Measurements from ENCODE around the gene EIF4G3.
"Not testable (repeated sequence)": the region's sequence is repeated elsewhere in the genome, so short reads cannot be mapped to it uniquely, and the experiment has no call there.

EIF4G3 gene

GRCh38 chr1:21156019-21156418 lies 20.7 kb downstream of the EIF4G3 start:
- in situ Hi-C loops (cut with MboI; ENCODE audit: low sequenced_read_pairs), result no loop called here

DNA sequence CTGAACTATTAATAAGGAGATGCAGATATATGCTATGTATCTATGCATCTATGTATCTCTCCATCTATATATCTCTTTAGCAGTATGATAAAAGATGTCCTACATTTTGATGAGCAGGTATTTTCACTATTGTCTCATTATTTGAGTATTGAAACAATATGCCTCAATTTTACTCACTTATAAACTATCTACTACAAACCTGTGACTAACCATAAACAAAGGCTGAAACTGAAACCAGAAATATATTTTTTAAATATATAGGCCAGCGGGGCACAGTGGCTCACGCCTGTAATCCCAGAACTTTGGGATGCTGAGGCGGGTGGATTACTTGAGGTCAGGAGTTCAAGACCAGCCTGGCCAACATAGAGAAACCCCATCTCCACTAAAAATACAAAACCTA lies 22.0 kb downstream of the EIF4G3 start:
- in situ Hi-C loops (cut with MboI; ENCODE audit: low sequenced_read_pairs), result no loop called here

DNA sequence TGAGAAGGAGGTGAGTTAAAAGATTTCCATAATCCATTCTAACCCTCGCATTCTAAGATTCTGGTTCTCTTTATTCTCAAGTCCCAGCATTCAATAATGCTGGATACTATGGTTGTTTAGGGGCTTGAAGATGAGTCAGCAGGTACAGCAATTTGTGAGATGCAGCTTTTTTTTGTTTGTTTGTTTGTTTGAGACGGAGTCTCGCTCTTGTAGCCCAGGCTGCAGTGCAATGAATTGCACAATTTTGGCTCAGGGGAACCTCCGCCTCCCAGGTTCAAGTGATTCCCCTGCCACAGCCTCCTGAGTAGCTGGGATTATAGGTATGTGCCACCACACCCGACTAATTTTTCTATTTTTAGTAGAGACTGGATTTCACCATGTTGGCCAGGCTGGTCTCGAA lies 23.3 kb downstream of the EIF4G3 start:
- in situ Hi-C loops (cut with MboI; ENCODE audit: low sequenced_read_pairs), result no loop called here

GRCh38 chr1:21152423-21153100 lies 24.1 kb downstream of the EIF4G3 start:
- in situ Hi-C loops (cut with MboI; ENCODE audit: low sequenced_read_pairs), result no loop called here

- in situ Hi-C loops (cut with MboI; ENCODE audit: low sequenced_read_pairs), result no loop called here
Measured at GRCh38 chr1:21149855-21150432, 26.8 kb downstream of the EIF4G3 start.

DNA sequence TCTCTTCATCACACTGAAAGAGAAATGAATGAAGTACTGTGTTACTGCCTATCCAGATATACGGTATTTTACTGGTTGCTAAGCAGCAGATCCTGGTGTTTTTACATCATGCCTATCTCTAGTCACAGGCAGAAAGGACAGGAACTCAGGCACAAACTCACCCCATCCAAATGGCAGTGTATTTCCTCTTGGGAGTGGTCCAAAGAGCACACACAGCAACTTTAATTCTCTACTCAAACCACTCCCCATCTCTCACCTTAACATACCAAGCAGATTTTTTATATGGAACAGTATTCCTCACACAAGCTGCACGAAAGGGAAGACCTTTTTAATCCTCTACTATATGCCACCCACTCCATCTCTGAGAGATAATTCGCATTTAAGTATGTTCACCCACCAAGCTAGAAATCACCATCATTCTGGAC lies 27.3 kb downstream of the EIF4G3 start:
- in situ Hi-C loops (cut with MboI; ENCODE audit: low sequenced_read_pairs), result no loop called here

DNA sequence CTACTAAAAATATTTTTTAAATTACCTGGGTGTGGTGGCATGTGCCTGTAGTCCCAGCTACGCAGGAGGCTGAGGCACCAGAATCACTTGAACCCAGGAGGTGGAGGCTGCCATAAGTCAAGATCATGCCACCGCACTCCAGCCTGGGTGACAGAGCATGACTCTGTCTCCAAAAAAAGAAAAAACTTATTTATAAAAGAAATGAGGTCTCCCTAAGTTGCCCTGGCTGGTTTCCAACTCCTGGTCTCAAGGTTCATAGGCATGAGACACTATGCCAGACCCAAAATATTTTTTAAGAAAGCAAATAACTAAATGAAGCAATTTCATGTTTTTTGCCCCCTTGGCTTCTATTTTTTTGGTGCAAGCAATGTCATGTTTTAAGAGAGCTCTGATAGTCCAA lies 32.9 kb downstream of the EIF4G3 start:
- in situ Hi-C loops (cut with MboI; ENCODE audit: low sequenced_read_pairs), result no loop called here

GRCh38 chr1:21143138-21143537 lies 33.6 kb downstream of the EIF4G3 start:
- in situ Hi-C loops (cut with MboI; ENCODE audit: low sequenced_read_pairs), result no loop called here

DNA sequence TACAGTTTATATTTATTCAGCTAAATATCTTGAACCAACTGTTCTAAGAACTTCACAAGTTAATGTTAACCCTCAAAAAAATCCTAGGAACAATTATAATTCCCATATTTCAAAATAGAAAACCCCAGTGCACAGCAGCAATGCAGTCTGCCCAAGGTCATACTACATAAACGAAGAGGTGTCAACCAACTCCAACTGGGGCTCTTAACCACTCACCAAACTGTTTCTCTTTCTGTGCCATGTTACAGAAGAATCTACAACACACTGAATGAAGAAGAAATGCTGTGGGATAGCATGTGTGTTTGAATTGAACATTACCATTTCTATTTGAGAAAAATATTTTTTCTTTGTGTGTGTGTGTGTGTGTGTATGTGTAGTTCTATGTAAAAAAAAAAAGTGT lies 35.7 kb downstream of the EIF4G3 start:
- in situ Hi-C loops (cut with MboI; ENCODE audit: low sequenced_read_pairs), result no loop called here

DNA sequence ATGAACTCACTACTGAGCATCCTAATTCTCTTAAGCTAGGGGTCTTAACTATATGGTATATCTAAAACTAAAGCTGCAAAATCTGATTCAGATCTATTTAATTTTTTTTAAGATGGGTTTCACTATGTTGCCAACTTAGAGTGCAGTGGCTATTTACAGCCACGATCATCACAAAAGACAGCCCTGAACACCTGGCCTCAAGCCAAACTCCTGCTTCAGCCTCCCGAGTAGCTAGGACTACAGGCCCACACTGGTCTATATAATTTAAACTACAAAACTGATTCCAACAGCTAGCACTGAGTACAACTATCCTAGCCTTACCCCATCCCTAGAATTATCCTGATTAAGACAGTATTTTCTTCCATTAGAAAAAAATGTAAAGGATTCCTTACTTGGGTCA lies 37.1 kb downstream of the EIF4G3 start:
- in situ Hi-C loops (cut with MboI; ENCODE audit: low sequenced_read_pairs), result no loop called here

DNA sequence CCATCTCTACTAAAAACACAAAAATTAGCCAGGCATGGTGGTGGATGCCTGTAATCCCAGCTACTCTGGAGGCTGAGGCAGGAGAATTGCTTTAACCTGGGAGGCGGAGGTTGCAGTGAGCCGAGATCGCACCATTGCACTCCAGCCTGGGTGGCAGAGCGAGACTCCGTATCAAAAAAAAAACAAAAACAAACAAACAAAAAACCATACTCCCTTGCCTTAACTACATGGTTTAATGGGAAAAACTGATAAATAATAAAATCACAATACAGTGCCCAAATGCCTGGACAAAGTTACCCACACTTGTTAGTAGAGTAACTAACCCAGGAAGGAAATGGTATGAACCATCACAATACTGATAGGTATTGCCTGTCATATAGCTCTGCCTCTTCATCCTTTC lies 40.4 kb downstream of the EIF4G3 start:
- in situ Hi-C loops (cut with MboI; ENCODE audit: low sequenced_read_pairs), result not testable (repeated sequence)

GRCh38 chr1:21131200-21131599 lies 45.5 kb downstream of the EIF4G3 start:
- in situ Hi-C loops (cut with MboI; ENCODE audit: low sequenced_read_pairs), result no loop called here

DNA sequence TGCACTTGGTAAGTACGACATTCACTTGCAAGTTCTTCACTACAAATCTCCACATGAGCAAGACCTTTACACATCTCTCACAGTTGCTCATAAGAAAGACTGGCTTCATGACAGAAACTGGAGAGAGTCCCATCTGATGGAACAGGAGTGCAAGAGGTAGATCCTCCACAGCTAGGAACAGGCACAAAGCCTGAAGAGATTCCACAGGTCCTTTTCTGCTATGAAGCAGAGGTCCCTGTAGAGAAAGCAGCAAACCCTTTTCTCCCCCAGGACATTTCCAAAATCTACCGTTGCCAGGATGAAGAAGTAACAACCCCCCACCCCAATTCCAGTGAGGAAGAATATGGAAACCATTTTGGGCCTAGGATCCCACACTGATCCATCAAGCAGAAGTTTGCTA lies 47.3 kb downstream of the EIF4G3 start:
- in situ Hi-C loops (cut with MboI; ENCODE audit: low sequenced_read_pairs), result no loop called here

GRCh38 chr1:21126324-21126723 lies 50.4 kb downstream of the EIF4G3 start:
- in situ Hi-C loops (cut with MboI; ENCODE audit: low sequenced_read_pairs), result no loop called here

GRCh38 chr1:21124846-21125245 lies 51.9 kb downstream of the EIF4G3 start:
- in situ Hi-C loops (cut with MboI; ENCODE audit: low sequenced_read_pairs), result no loop called here

DNA sequence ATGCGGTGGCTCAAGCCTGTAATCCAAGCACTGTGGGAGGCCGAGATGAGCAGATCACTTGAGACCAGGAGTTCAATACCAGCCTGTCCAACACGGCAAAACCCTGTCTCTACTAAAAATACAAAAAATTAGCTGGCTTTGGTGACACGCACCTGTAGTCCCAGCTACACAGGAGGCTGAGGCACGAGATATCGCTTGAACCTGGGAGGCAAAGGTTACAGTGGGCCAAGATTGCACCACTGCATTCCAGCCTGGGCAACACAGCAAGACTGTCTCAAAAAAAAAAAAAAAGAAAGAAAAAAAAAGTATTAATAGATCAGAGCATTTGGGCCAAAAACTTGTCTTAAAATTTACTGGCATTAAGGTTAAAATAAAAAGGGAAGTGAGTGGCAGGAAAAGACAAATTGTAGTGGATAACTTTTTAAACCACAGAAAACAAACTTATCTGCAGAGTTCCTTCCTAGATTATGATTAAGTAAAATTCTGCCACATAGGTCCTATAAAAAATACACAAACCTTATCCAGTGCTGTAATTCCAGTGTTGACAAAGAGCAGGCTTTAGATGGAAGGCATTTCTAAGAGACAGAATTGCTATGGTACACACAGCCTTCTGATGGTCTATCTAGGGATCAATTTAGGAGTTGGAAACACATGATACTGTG lies 53.3 kb downstream of the EIF4G3 start:
- in situ Hi-C loops (cut with MboI; ENCODE audit: low sequenced_read_pairs), result no loop called here

GRCh38 chr1:21121764-21122471 lies 54.8 kb downstream of the EIF4G3 start:
- in situ Hi-C loops (cut with MboI; ENCODE audit: low sequenced_read_pairs), result no loop called here

DNA sequence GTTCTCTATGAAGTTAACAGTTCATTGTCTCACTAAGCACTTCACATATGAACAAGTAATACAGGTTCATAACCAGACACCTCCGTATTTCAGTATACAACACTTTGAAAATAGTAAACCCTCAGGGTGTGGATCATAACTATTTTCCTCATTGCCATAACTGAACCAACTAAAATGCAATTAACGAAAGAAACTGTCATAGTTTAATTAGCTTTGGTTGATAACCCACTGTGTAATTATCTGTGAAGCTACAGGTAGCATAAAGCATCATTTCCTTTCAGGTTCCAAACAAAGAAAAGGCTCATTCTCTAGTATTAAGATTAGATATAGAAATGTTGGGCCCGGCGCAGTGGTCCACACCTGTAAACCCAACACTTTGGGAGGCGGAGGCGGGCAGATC lies 58.5 kb downstream of the EIF4G3 start:
- in situ Hi-C loops (cut with MboI; ENCODE audit: low sequenced_read_pairs), result no loop called here

DNA sequence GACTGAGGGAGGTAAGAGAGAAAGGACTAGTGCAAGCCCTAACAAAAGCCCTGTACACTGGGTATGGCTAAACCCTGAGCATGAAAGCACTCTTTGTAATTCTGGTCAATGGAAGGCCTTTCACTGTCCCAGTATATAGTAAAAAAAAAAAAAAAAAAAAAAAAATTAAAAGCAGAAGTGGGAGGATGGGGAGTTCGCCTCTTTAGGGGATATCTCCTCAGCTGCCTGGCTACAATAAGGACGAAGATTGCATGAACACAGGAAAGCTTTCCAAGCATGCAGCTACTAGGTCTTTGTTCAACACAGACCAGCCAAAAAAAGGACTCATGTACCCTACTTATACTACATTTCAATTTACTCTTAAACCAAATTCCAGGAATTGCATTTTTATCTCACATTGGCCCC lies 59.1 kb downstream of the EIF4G3 start:
- in situ Hi-C loops (cut with MboI; ENCODE audit: low sequenced_read_pairs), result no loop called here

DNA sequence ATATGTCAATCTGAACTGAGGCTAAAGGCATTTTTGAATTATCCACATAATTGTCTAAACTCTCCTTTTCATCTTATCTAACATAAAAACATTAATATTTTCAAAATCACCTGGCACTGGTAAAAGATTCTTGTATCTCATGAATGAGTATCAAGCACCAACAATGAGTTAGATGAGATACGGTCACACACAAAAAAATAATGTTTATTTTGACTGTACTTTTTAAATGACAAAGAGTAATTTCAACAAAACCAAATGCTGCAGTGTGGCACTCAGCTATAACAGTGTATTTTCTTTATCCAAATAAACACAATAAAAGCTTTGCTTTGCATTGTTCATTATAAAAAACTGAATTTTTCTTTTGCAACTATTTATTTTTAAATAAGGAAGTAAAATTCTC lies 59.5 kb downstream of the EIF4G3 start:
- in situ Hi-C loops (cut with MboI; ENCODE audit: low sequenced_read_pairs), result no loop called here

- in situ Hi-C loops (cut with MboI; ENCODE audit: low sequenced_read_pairs), result no loop called here
Measured at GRCh38 chr1:21115098-21115760, 61.5 kb downstream of the EIF4G3 start.

Measured in HL-60/S4 treated with phorbol 12-myristate 13-acetate at 8.2 ng/mL for 4 days and 3 days (cell line).